Tibial artery (tissue), 4 donors: ENCODE results near the gene FSTL3.

Experiments
- DNase-seq, 2 donors: peaks; one replicate each; pipeline ENCODE4 v3.0.0-alpha.2; 2019
- H3K27ac ChIP-seq, 2 donors: fragments of 200-600 bp; sonication (generic) in 1 of 2; 1 replicate in 1 of 2; 2 replicates in 1 of 2; pipeline ENCODE4 v1.5.1; 2018 to 2019; ENCODE audit warnings: mild to moderate bottlenecking in 1 of 2
- H3K27me3 ChIP-seq, 2 donors: fragments of 200-600 bp; sonication (generic) in 1 of 2; one replicate each; pipeline versions ENCODE4 v1.5.1 to v1.6.0; 2016 to 2019
- H3K36me3 ChIP-seq, 3 donors: fragments of 200-600 bp; sonication (generic) in 2 of 3; one replicate each; pipeline ENCODE4 v1.5.1; 2016 to 2019; ENCODE audit warnings: mild to moderate bottlenecking in 2 of 3
- H3K4me1 ChIP-seq, 4 donors: fragments of 200-600 bp; sonication (generic) in 2 of 4; 1 replicate in 3 of 4; 2 replicates in 1 of 4; pipeline ENCODE4 v1.5.1; 2016 to 2019
- H3K4me3 ChIP-seq, 2 donors: fragments of 200-600 bp; sonication (generic) in 1 of 2; 1 replicate in 1 of 2; 2 replicates in 1 of 2; pipeline ENCODE4 v1.5.1; 2018 to 2019; ENCODE audit warnings: mild to moderate bottlenecking in 2 of 2
- H3K9me3 ChIP-seq, 3 donors: fragments of 200-600 bp; sonication (generic) in 1 of 3; one replicate each; pipeline ENCODE4 v1.5.1; 2016 to 2019
- CTCF ChIP-seq, 2 experiments: fragments of 200-600 bp in 1 of 2; fragments of 450-650 bp in 1 of 2; IDR thresholded peaks; one replicate each; pipeline ENCODE4 v1.5.1; 2017 to 2019; ENCODE audit warnings: antibody characterized with exemption in 2 of 2, mild to moderate bottlenecking in 1 of 2, moderate library complexity in 1 of 2
- intact Hi-C: fragments of 100-400 bp; cut with DNase I; formaldehyde crosslinking; loops from one replicate; pipeline ENCODE4 v1.15.0; 2023; ENCODE audit warnings: low total_unique reads

Gene FSTL3

DNA sequence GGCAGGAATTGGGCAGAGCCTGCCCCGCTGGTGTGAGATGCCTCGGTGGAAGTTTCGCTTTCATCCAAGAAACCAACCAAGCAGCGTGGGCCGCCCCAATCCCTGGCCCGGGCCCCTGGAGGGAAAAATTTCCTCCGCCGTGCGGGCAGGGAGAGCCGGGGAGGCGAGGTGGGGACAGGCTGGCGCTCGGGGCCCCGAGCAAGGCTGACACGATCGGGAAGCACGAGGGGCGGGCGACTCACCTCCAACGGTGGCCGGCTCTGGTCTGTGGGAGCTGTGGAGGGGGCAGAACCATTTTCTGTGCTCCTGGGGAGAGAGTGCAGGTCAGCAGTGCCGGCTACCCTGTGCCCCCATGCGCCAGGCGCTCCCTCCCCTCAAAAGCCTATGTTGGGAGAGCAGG is 24.2 kb upstream of the FSTL3 start:
- Histone ChIP-seq H3K27me3 (no peaks in the 10 kb centered on the region), H3K4me3 (no peak overlapping the region), H3K27ac (no peak overlapping the region), H3K9me3 (no peaks in the 10 kb centered on the region), H3K36me3 (peaks cover 34 to 80% (median 68%) of the 10 kb centered on the region in 3 donors), H3K4me1 (peaks cover 0 to 4% (median under 1%) of the 10 kb centered on the region in 4 donors)
- intact Hi-C loops: no loop called here
- no peak for DNase-seq
- no peak for TF ChIP-seq CTCF (IDR thresholded peaks at IDR 0.05)

DNA sequence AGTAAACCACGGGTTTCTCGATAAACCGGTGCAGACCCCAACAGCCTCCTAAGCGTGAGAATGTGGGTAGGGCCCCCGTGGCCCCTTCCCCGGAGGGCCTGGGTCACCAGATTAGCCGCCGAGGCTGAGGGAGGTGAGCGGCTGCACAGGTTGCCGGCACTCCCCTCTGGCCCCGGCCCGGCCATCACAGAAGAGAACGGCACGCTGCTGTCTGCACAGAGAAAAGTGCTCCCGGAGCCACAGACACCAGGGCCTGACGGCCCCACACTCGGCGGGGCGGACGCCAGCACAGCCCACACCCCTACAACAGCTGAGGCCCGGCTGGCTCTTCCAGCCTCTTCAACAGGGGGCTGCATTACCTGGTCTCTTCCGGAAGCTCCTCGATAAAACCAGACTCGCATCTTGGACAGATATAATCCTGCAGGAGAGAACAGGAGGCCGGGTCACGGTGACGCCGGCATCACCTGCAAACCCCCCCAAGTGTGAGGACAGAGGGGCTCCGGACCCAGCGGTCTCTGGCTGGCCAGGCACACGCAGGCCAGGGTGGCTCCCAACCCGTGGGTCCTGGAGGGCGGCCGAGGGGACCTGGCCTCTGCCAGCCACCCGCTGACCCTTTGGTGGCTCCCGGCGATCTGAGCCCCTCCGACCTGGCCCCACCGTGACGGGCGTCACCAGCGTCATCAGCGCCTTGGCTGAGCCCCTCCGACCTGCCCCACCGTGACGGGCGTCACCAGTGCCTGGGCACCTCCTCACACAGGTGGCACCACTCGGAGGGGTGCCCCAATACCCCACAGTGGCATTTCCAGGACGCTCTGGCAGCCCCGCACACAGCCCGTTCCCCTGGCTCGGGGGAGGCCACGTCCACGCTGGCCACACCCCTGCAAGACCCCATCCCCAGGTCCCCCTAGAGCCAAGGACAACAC is 23.5 kb upstream of the FSTL3 start:
- no peak for TF ChIP-seq CTCF (IDR thresholded peaks at IDR 0.05)
- intact Hi-C loops: no loop called here
- no peaks in the 10 kb centered on the region for H3K27me3 ChIP-seq
- peaks cover 0 to 11% (median 4%) of the 10 kb centered on the region in 4 donors for H3K4me1 ChIP-seq
- H3K27ac ChIP-seq: no peak overlapping the region
- no peak for DNase-seq
- H3K36me3 ChIP-seq: peaks cover 27 to 79% (median 60%) of the 10 kb centered on the region in 3 donors
- H3K4me3 ChIP-seq: no peak overlapping the region
- H3K9me3 ChIP-seq: no peaks in the 10 kb centered on the region

DNA sequence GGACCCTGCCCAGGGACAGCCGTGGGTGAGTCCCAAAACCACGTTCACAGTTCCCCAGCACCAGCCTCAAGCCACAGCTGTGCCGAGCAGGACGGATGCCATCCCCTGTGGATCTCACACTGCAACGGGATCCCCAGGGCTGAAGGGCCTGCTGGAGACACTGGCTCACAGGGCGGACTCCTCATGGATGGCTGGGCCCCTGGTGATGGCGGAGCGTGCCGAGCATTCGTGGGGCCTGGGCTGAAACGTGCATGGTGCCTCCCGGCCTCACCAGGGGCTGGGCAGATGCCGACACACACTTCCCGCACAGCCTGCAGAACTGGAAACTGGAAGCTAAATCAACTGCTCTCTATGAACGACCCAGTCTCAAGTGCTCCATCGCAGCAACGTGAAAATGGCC is 22.8 kb upstream of the FSTL3 start:
- Histone ChIP-seq H3K27ac (no peak overlapping the region), H3K36me3 (peaks cover 21 to 72% (median 53%) of the 10 kb centered on the region in 3 donors), H3K4me3 (no peak overlapping the region), H3K4me1 (peaks cover 0 to 18% (median 11%) of the 10 kb centered on the region in 4 donors), H3K27me3 (no peaks in the 10 kb centered on the region), H3K9me3 (no peaks in the 10 kb centered on the region)
- no peak for DNase-seq
- intact Hi-C loops: no loop called here
- TF ChIP-seq CTCF (IDR thresholded peaks at IDR 0.05): no peak

- Histone ChIP-seq H3K4me1 (peaks cover 0 to 41% (median 33%) of the 10 kb centered on the region in 4 donors), H3K4me3 (no peak overlapping the region), H3K27me3 (no peaks in the 10 kb centered on the region), H3K36me3 (peaks cover 8 to 49% (median 31%) of the 10 kb centered on the region in 3 donors), H3K27ac (no peak overlapping the region), H3K9me3 (no peaks in the 10 kb centered on the region)
- TF ChIP-seq CTCF (IDR thresholded peaks at IDR 0.05): no peak
- DNase-seq: no peak
- intact Hi-C loops: no loop called here
These were observed 20.5 kb upstream of the FSTL3 start for GRCh38 chr19:655691-656090.

DNA sequence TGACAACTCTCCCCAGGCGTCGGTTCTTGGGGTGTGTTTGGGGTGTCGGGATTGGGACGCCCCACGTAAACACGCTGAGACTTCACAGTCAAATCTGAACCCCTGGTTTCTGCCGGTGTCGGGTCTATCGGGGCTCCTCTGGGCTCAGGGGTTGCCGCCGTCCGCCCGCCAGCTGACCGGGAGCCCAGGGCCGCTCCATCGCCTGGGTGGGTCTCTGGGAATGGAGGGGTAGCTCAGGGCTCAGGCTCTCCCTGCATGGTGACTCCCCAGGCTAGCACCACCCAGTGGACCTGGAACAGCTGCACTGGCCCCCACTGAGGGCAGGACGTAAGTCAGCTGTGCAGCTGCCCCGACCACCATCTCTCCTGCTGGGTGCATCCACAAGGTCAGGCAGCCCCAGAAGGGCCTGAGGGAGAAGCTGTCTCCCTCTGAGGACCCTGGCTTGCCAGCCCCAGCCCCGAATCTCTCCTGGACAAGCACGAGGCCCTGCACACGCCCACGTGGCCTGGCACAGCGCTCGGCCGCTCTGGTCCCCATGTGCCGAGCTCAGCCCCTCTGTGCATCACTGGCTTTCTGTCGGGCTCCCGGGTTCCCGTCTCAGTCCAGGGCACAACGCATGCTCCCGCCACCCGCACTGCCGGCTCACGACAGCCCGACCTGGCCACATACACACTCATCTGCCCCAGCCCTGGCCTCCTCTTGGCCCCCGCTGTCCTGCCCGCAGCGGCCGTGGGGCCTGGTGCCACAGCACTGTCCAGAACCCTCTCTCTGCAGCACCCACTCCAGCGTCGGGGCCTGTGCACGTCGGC is 19.2 kb upstream of the FSTL3 start:
- Histone ChIP-seq H3K4me1 (peaks cover 0 to 53% (median 45%) of the 10 kb centered on the region in 4 donors), H3K27ac (no peak overlapping the region), H3K36me3 (peaks cover 0 to 37% (median 18%) of the 10 kb centered on the region in 3 donors), H3K9me3 (no peaks in the 10 kb centered on the region), H3K27me3 (no peaks in the 10 kb centered on the region), H3K4me3 (no peak overlapping the region)
- no peak for DNase-seq
- intact Hi-C loops: no loop called here
- TF ChIP-seq CTCF (IDR thresholded peaks at IDR 0.05): no peak
